Activated CD4-positive, alpha-beta T cell treated with anti-CD3 and anti-CD28 coated beads, Interleukin-2, amount 10 ng/mL, durations not matched to agents 24 days and 14 days (primary cell): Measurements from ENCODE around the gene ZFAND3. TPM values are rescaled to one million over a fixed set of nuclear protein-coding genes. Genes with fewer than 3 reads are reported as not detected.
"Not testable (repeated sequence)": the region's sequence is repeated elsewhere in the genome, so short reads cannot be mapped to it uniquely, and the experiment has no call there.

Experiments
- DNase-seq: peaks from one replicate; pipeline ENCODE4 v3.0.0; 2022
- H3K27ac Mint-ChIP-seq: one replicate; pipeline ENCODE4 v1.8.0; 2022; ENCODE audit warnings: mild to moderate bottlenecking, mixed read lengths
- H3K27me3 Mint-ChIP-seq: one replicate; pipeline ENCODE4 v1.8.0; 2022; ENCODE audit warnings: mixed read lengths
- H3K36me3 Mint-ChIP-seq: one replicate; pipeline ENCODE4 v1.8.0; 2022; ENCODE audit warnings: low read depth, mild to moderate bottlenecking, mixed read lengths
- H3K4me1 Mint-ChIP-seq: one replicate; pipeline ENCODE4 v1.8.0; 2021; ENCODE audit warnings: mixed read lengths
- H3K4me3 Mint-ChIP-seq: one replicate; pipeline ENCODE4 v1.8.0; 2022; ENCODE audit warnings: mild to moderate bottlenecking, moderate library complexity, mixed read lengths
- H3K9me3 Mint-ChIP-seq: one replicate; pipeline ENCODE4 v1.8.0; 2021; ENCODE audit warnings: mixed read lengths
- intact Hi-C: fragments of 100-400 bp; cut with micrococcal nuclease; formaldehyde crosslinking; loops from one replicate; pipeline ENCODE4 v1.15.1; 2023
- total RNA-seq: library from RNA; stranded (reverse); gene quantifications from 2 replicates; pipeline ENCODE4 v1.2.3, GENCODE V29; 2022

The ZFAND3 gene
- total RNA-seq, 1 donor from 2014 or later, result 31.5 TPM

GRCh38 chr6:37893734-37894133 is 74.2 kb downstream of the ZFAND3 start:
- H3K36me3 Mint-ChIP-seq, result peaks cover 14% of the 10 kb centered on the region
- intact Hi-C loops, result not testable (repeated sequence)

GRCh38 chr6:37894585-37894984 is 75.1 kb downstream of the ZFAND3 start:
- H3K4me3 Mint-ChIP-seq, result no peak overlapping the region
- peaks cover 14% of the 10 kb centered on the region for H3K36me3 Mint-ChIP-seq
- no peaks in the 10 kb centered on the region for H3K9me3 Mint-ChIP-seq
- intact Hi-C loops, result no loop called here
- no peak for DNase-seq
- H3K4me1 Mint-ChIP-seq, result peaks cover 13% of the 10 kb centered on the region
- no peak overlapping the region for H3K27ac Mint-ChIP-seq
- H3K27me3 Mint-ChIP-seq, result no peaks in the 10 kb centered on the region

More at GRCh38 chr6:37893734-37894133, 74.2 kb downstream of the ZFAND3 start:
- H3K27me3 Mint-ChIP-seq, DNase-seq, H3K9me3 Mint-ChIP-seq, H3K4me3 Mint-ChIP-seq, H3K27ac Mint-ChIP-seq: not testable (repeated sequence)
- H3K4me1 Mint-ChIP-seq, result peaks cover 13% of the 10 kb centered on the region

- H3K4me3 Mint-ChIP-seq, result no peak overlapping the region
- H3K9me3 Mint-ChIP-seq, result no peaks in the 10 kb centered on the region
- intact Hi-C loops, result no loop called here
- peaks cover 14% of the 10 kb centered on the region for H3K36me3 Mint-ChIP-seq
- no peaks in the 10 kb centered on the region for H3K27me3 Mint-ChIP-seq
- H3K27ac Mint-ChIP-seq, result no peak overlapping the region
- H3K4me1 Mint-ChIP-seq, result peaks cover 14% of the 10 kb centered on the region
- no peak for DNase-seq
These were observed 77.8 kb downstream of the ZFAND3 start for GRCh38 chr6:37897321-37897720.

- Mint-ChIP-seq H3K27me3 (no peaks in the 10 kb centered on the region), H3K36me3 (peaks cover 13% of the 10 kb centered on the region), H3K4me3 (no peak overlapping the region)
These were observed 78.4 kb downstream of the ZFAND3 start for GRCh38 chr6:37897818-37898515.

GRCh38 chr6:37903351-37904340 is 84.1 kb downstream of the ZFAND3 start:
- no peak overlapping the region for H3K4me3 Mint-ChIP-seq
- H3K27me3 Mint-ChIP-seq, result no peaks in the 10 kb centered on the region
- H3K9me3 Mint-ChIP-seq, result no peaks in the 10 kb centered on the region
- H3K4me1 Mint-ChIP-seq, result peaks cover 12% of the 10 kb centered on the region
- DNase-seq, result no peak
- H3K27ac Mint-ChIP-seq, result no peak overlapping the region
- intact Hi-C loops, result no loop called here
- no peaks in the 10 kb centered on the region for H3K36me3 Mint-ChIP-seq

More at GRCh38 chr6:37897818-37898515, 78.4 kb downstream of the ZFAND3 start:
- no peaks in the 10 kb centered on the region for H3K9me3 Mint-ChIP-seq
- intact Hi-C loops, result no loop called here
- no peak for DNase-seq
- H3K27ac Mint-ChIP-seq, result no peak overlapping the region
- peaks cover 13% of the 10 kb centered on the region for H3K4me1 Mint-ChIP-seq

- H3K36me3 Mint-ChIP-seq, result peaks cover 2% of the 10 kb centered on the region
- no peak for DNase-seq
- peaks cover 15% of the 10 kb centered on the region for H3K4me1 Mint-ChIP-seq
- intact Hi-C loops, result no loop called here
- no peak overlapping the region for H3K27ac Mint-ChIP-seq
- H3K9me3 Mint-ChIP-seq, result no peaks in the 10 kb centered on the region
- no peaks in the 10 kb centered on the region for H3K27me3 Mint-ChIP-seq
- no peak overlapping the region for H3K4me3 Mint-ChIP-seq
These were observed 85.1 kb downstream of the ZFAND3 start for GRCh38 chr6:37904590-37904989.

GRCh38 chr6:37906121-37906520 is 86.6 kb downstream of the ZFAND3 start:
- peaks cover 4% of the 10 kb centered on the region for H3K36me3 Mint-ChIP-seq
- no peak overlapping the region for H3K4me3 Mint-ChIP-seq
- no peak for DNase-seq
- no peak overlapping the region for H3K27ac Mint-ChIP-seq
- intact Hi-C loops, result no loop called here
- H3K9me3 Mint-ChIP-seq, result no peaks in the 10 kb centered on the region
- H3K4me1 Mint-ChIP-seq, result peaks cover 15% of the 10 kb centered on the region
- no peaks in the 10 kb centered on the region for H3K27me3 Mint-ChIP-seq

GRCh38 chr6:37910998-37911397 is 91.5 kb downstream of the ZFAND3 start:
- H3K27ac Mint-ChIP-seq, result no peak overlapping the region

GRCh38 chr6:37913210-37913609 is 93.7 kb downstream of the ZFAND3 start:
- Mint-ChIP-seq H3K4me1 (peaks cover 18% of the 10 kb centered on the region), H3K27ac (no peak overlapping the region), H3K4me3 (no peak overlapping the region), H3K27me3 (no peaks in the 10 kb centered on the region), H3K36me3 (peaks cover 8% of the 10 kb centered on the region), H3K9me3 (no peaks in the 10 kb centered on the region)
- intact Hi-C loops, result no loop called here
- DNase-seq, result no peak

More at GRCh38 chr6:37910998-37911397, 91.5 kb downstream of the ZFAND3 start:
- intact Hi-C loops, result no loop called here
- DNase-seq, result no peak
- H3K36me3 Mint-ChIP-seq, result peaks cover 6% of the 10 kb centered on the region
- H3K9me3 Mint-ChIP-seq, result no peaks in the 10 kb centered on the region
- peaks cover 22% of the 10 kb centered on the region for H3K4me1 Mint-ChIP-seq
- H3K4me3 Mint-ChIP-seq, result no peak overlapping the region
- no peaks in the 10 kb centered on the region for H3K27me3 Mint-ChIP-seq

- Mint-ChIP-seq H3K9me3 (no peaks in the 10 kb centered on the region), H3K4me3 (no peak overlapping the region), H3K27me3 (no peaks in the 10 kb centered on the region), H3K36me3 (peaks cover 6% of the 10 kb centered on the region), H3K27ac (no peak overlapping the region), H3K4me1 (peaks cover 14% of the 10 kb centered on the region)
- no peak for DNase-seq
- intact Hi-C loops, result no loop called here
These were observed 95.9 kb downstream of the ZFAND3 start for GRCh38 chr6:37915463-37915862.

GRCh38 chr6:37916149-37916548 is 96.6 kb downstream of the ZFAND3 start:
- no peaks in the 10 kb centered on the region for H3K27me3 Mint-ChIP-seq
- H3K36me3 Mint-ChIP-seq, result peaks cover 4% of the 10 kb centered on the region
- intact Hi-C loops, result no loop called here
- H3K27ac Mint-ChIP-seq, result no peak overlapping the region
- H3K4me1 Mint-ChIP-seq, result peaks cover 17% of the 10 kb centered on the region
- H3K9me3 Mint-ChIP-seq, result no peaks in the 10 kb centered on the region
- H3K4me3 Mint-ChIP-seq, result no peak overlapping the region
- no peak for DNase-seq

- Mint-ChIP-seq H3K27ac (no peak overlapping the region), H3K9me3 (no peaks in the 10 kb centered on the region), H3K4me1 (peaks cover 12% of the 10 kb centered on the region), H3K27me3 (no peaks in the 10 kb centered on the region), H3K4me3 (no peak overlapping the region), H3K36me3 (peaks cover 4% of the 10 kb centered on the region)
- DNase-seq, result no peak
- intact Hi-C loops, result no loop called here
These were observed 97.1 kb downstream of the ZFAND3 start for GRCh38 chr6:37916675-37917074.

GRCh38 chr6:37917566-37917965 is 98.0 kb downstream of the ZFAND3 start:
- Mint-ChIP-seq H3K27me3 (no peaks in the 10 kb centered on the region), H3K4me1 (peaks cover 10% of the 10 kb centered on the region), H3K9me3 (no peaks in the 10 kb centered on the region), H3K4me3 (no peak overlapping the region), H3K36me3 (peaks cover 4% of the 10 kb centered on the region), H3K27ac (no peak overlapping the region)
- DNase-seq, result no peak
- intact Hi-C loops, result no loop called here
